Esophagus squamous epithelium (tissue), 4 donors: ENCODE data around the gene FOXO3.

Experiments
- CTCF ChIP-seq, 6 experiments: fragments of 450-650 bp in 4 of 6; fragments of 200-600 bp in 2 of 6; sonication (generic) in 2 of 6; IDR thresholded peaks; one replicate each; pipeline ENCODE4 v1.5.1; 2016 to 2019; ENCODE audit warnings: antibody characterized with exemption in 6 of 6, mild to moderate bottlenecking in 4 of 6, moderate library complexity in 4 of 6
- POLR2A ChIP-seq, 4 donors: fragments of 450-650 bp; IDR thresholded peaks; one replicate each; pipeline ENCODE4 v1.6.1; 2017; ENCODE audit warnings: antibody characterized with exemption in 4 of 4, mild to moderate bottlenecking in 4 of 4, moderate library complexity in 3 of 4

GRCh38 chr6:108566406-108566805 is 5.7 kb downstream of the FOXO3 start:
- TF ChIP-seq CTCF (IDR thresholded peaks at IDR 0.05): no peak
- no peak for TF ChIP-seq POLR2A (IDR thresholded peaks at IDR 0.05)
